Activated CD4-positive, alpha-beta T cell treated with anti-CD3 and anti-CD28 coated beads for 48 hours (primary cell): ENCODE data around the gene SALL4.
"Not testable (repeated sequence)": the region's sequence is repeated elsewhere in the genome, so short reads cannot be mapped to it uniquely, and the experiment has no call there.

Source experiments
- DNase-seq: peaks from one replicate; pipeline ENCODE4 v3.0.0-alpha.2; 2020

SALL4 gene

GRCh38 chr20:51763965-51764602 lies 38.2 kb downstream of the SALL4 start:
- no peak for DNase-seq

GRCh38 chr20:51760905-51761546 lies 41.3 kb downstream of the SALL4 start:
- DNase-seq: no peak

- DNase-seq: no peak
These were observed 42.4 kb downstream of the SALL4 start for GRCh38 chr20:51759769-51760510.

- DNase-seq: no peak
These were observed 43.3 kb downstream of the SALL4 start for GRCh38 chr20:51758978-51759544.

GRCh38 chr20:51757226-51757625 lies 45.1 kb downstream of the SALL4 start:
- no peak for DNase-seq

- no peak for DNase-seq
These were observed 45.7 kb downstream of the SALL4 start for GRCh38 chr20:51756653-51757052.

DNA sequence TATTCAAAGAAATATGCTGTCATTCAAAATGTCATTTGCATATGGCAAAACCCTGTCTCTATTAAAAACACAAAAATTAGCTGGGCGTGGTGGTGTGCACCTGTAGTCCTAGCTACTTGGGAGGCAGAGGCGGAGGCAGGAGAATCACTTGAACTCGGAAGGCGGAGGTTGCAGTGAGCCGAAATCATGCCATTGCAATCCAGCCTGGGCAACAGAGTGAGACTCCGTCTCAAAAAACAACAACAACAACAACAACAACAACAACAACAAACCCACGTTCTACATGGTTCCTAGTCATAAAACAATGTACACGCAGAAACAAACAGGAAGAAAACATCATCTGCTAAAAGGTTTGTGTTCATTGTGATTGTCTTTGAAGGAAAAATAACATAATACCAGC lies 49.1 kb downstream of the SALL4 start:
- DNase-seq: not testable (repeated sequence)

GRCh38 chr20:51752343-51752951 lies 49.9 kb downstream of the SALL4 start:
- no peak for DNase-seq

GRCh38 chr20:51750770-51751388 lies 51.4 kb downstream of the SALL4 start:
- DNase-seq: no peak

DNA sequence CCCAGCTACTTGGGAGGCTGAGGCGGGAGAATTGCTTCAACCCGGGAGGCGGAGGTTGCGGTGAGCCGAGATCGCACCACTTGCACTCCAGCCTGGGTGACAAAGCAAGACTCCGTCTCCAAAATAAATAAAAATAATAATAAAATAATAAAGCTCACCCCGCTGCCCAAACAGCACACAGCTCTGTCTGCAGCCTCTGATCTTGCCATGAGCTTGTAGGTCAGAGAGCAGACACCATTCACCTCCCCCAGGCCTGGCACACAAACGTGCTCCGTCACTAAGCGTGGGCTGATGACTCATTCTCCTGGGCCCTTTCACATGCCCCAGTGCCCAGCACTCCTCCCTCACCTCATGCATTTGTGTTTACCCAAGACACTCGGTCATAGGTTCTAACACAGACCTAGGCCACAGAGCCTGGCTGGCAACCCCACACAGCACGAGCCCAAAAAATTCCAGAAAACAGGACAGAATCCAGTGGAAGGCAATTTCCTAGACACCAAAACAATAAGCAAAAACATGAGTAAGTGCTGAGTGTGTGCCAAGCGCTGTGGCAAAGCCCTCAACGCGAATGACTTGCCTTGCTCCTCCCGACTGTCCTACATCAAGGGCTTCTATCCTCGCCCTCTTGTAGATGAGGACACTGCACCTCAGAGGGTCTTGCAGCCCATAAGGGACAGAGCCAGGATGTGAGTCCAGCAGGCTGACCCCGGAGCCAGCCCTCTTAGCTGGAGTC lies 52.1 kb downstream of the SALL4 start:
- DNase-seq: peak; percentile 64

- no peak for DNase-seq
These were observed 52.7 kb downstream of the SALL4 start for GRCh38 chr20:51749674-51750036.

- no peak for DNase-seq
These were observed 55.0 kb downstream of the SALL4 start for GRCh38 chr20:51747182-51747911.

DNA sequence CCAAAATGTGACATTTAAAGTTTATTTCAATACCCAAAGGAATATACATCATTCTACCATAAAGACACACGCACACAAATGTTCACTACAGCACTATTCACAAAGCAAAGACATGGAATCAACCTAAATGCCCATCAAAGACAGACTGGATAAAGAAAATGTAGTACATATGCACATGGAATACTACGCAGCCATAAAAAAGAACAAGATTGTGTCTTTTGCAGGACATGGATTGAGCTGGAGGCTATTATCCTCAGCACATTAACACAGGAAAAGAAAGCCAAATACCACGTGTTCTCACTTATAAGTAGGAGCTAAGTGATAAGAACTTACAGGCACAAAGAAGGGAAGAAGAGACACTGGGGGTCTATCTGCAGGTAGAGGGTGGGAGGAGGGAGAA lies 56.5 kb downstream of the SALL4 start:
- DNase-seq: no peak

DNA sequence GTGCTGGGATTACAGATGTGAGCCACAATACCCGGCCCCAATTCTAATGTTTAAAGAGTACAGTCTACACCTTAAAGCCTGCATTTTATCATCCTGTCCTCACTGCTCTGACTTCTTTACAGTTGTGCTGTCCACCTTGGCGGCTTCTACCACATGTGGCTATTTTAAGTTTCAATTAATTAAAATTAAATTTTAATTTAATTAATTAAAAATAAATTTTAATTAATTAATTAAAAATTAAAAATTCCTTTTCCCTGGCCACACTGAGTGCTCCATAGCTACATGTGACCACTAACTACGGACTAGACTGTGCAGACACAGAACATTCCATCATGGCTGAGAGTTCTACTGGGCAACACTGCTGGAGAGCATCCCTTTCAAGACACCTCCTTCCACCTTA lies 61.5 kb downstream of the SALL4 start:
- DNase-seq: no peak

- not testable (repeated sequence) for DNase-seq
These were observed 62.0 kb downstream of the SALL4 start for GRCh38 chr20:51740308-51740707.

DNA sequence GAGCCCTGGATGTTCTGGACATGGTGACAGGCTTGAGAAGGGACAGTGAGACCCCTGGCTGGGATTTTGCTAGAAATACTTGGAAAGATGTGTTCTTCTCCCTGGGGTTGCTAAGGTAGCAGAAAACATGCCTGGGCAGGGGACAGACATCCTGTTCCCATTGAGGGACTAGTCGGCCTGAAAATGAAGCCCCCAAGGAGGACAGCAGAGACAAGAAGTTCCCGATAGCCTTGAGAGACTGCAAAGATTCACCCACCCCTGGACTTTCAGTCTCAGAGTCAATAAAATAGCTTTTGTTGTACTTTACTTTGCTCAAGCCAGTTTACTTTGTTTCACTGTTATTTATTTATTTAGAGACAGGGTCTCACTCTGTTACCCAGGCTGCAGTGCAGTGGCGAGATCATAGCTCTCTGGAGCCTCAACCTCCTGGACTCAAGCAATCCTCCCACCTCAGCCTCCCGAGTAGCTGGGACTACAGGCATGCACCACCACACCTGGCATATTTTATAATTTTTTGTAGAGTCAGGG lies 62.5 kb downstream of the SALL4 start:
- no peak for DNase-seq

DNA sequence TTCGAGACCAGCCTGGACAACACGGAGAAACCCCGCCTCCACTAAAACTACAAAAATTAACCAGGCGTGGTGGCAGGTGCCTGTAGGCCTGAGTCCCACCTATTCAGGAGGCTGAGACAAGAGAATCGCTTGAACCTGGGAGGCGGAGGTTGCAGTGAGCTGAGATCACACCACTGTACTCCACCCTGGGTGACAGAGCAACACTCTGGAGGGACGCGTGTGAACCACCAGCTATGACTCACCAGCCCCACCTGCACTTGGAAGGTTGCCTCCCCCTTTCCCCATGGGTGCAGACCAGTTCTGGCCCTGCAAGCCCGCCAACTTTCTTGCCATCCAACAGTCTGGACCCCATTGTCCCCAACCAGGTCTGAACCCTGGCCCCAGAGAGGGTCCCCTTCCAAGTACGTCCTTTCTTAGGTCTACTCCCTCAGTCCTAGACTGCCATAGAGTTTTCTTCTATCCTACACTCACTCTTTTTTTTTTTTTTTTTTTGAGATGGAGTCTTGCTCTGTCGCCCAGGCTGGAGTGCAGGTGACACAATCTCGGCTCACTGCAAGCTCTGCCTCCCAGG lies 63.4 kb downstream of the SALL4 start:
- no peak for DNase-seq

GRCh38 chr20:51738261-51738660 lies 64.1 kb downstream of the SALL4 start:
- DNase-seq: not testable (repeated sequence)

DNA sequence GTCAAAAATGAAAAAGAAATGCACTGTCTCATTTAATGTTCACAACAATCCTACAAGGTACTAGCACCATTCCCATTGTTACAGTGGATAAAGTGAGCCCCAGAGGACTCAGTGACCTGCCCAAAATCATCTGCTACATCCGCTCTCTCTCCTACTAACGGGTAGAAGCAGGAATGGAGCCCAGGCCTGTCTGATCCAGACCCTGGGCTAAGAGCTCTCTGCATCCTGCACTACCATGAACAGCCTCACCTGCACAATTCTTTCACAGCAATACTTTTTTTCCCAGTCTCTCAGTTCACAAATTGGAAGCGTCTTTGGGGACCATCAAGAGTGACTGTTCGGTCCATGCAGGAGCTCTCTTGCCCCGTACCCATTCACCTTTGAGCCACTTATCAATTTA lies 65.4 kb downstream of the SALL4 start:
- DNase-seq: no peak

- no peak for DNase-seq
These were observed 66.4 kb downstream of the SALL4 start for GRCh38 chr20:51735728-51736600.
